Neural cell (in vitro differentiated cells): ENCODE measurements around the gene MAP3K7CL. TPM values are rescaled to one million over a fixed set of nuclear protein-coding genes. Genes with fewer than 3 reads are reported as not detected.

ENCODE experiments used
- H2AFZ ChIP-seq: fragments of 200-600, 300-800 bp; sonication (generic), shearing (Covaris generic); 2 replicates; pipeline ENCODE4 v1.6.0; 2014; ENCODE audit warnings: low read depth, mild to moderate bottlenecking, antibody characterized with exemption, low read length, moderate library complexity
- H3F3A ChIP-seq: fragments of 200-600 bp; shearing (Covaris generic); 2 replicates; pipeline ENCODE4 v1.6.1; 2016; ENCODE audit warnings: mild to moderate bottlenecking, moderate library complexity, mixed read lengths, antibody characterized with exemption, low read length; ENCODE audit not compliant: insufficient read depth, poor library complexity, severe bottlenecking
- H3K27ac ChIP-seq: fragments of 200-600, 300-800 bp; sonication (generic), shearing (Covaris generic); 2 replicates; pipeline ENCODE4 v1.5.1; 2014; ENCODE audit warnings: mild to moderate bottlenecking, low read length, moderate library complexity
- H3K27me3 ChIP-seq: fragments of 300-800, 200-600 bp; sonication (generic), shearing (Covaris generic); 2 replicates; pipeline ENCODE4 v1.6.0; 2014; ENCODE audit warnings: mild to moderate bottlenecking, low read depth, low read length, moderate library complexity; ENCODE audit not compliant: insufficient read depth
- H3K36me3 ChIP-seq: fragments of 300-800, 200-600 bp; sonication (generic), shearing (Covaris generic); 2 replicates; pipeline ENCODE4 v1.5.1; 2014; ENCODE audit warnings: mild to moderate bottlenecking, antibody characterized with exemption, low read length, moderate library complexity; ENCODE audit not compliant: insufficient read depth
- H3K4me2 ChIP-seq: fragments of 300-800, 200-600 bp; sonication (generic), shearing (Covaris generic); 2 replicates; pipeline ENCODE4 v1.6.0; 2014; ENCODE audit warnings: mild to moderate bottlenecking, low read length
- H3K4me3 ChIP-seq: fragments of 300-800, 200-600 bp; sonication (generic), shearing (Covaris generic); 2 replicates; pipeline ENCODE4 v1.5.1; 2014; ENCODE audit warnings: mild to moderate bottlenecking, low read length, moderate library complexity
- H3K79me2 ChIP-seq: fragments of 200-600 bp; shearing (Covaris generic); replicated peaks from 2 replicates; pipeline ENCODE4 v1.6.0; 2014; ENCODE audit warnings: mild to moderate bottlenecking, low read length, moderate library complexity; ENCODE audit not compliant: insufficient read depth
- H3K9ac ChIP-seq: fragments of 300-800, 200-600 bp; sonication (generic), shearing (Covaris generic); 2 replicates; pipeline ENCODE4 v1.6.1; 2016; ENCODE audit warnings: mild to moderate bottlenecking, low read length, mixed read lengths
- H3K9me2 ChIP-seq: fragments of 200-600 bp; shearing (Covaris generic); 2 replicates; pipeline ENCODE4 v1.6.1; 2016; ENCODE audit warnings: mild to moderate bottlenecking, low read length, mixed read lengths; ENCODE audit not compliant: insufficient read depth
- H3K9me3 ChIP-seq: fragments of 200-600, 300-800 bp; sonication (generic), shearing (Covaris generic); 2 replicates; pipeline ENCODE4 v1.6.1; 2016; ENCODE audit warnings: mild to moderate bottlenecking, mixed run types, low read length, moderate library complexity, mixed read lengths
- H4K20me1 ChIP-seq: fragments of 200-600 bp; shearing (Covaris generic); 2 replicates; pipeline ENCODE4 v1.6.1; 2016; ENCODE audit warnings: mild to moderate bottlenecking, mixed run types; ENCODE audit not compliant: insufficient read depth
- CTCF ChIP-seq: fragments of 450-650 bp; IDR thresholded peaks from 2 replicates; pipeline ENCODE4 v1.5.1; 2014; ENCODE audit warnings: antibody characterized with exemption, mild to moderate bottlenecking, moderate library complexity; ENCODE audit not compliant: poor library complexity, severe bottlenecking
- EP300 ChIP-seq: fragments of 450-650 bp; conservative IDR thresholded peaks from 2 replicates; pipeline ENCODE4 v1.6.1; 2014; ENCODE audit warnings: antibody characterized with exemption, mild to moderate bottlenecking, moderate library complexity; ENCODE audit not compliant: poor library complexity, severe bottlenecking
- EZH2 ChIP-seq: fragments of 200-600, 300-800 bp; shearing (Covaris generic), sonication (generic); IDR thresholded peaks from 2 replicates; pipeline ENCODE4 v1.6.1; 2014; ENCODE audit warnings: antibody characterized with exemption, low read length, borderline replicate concordance, mild to moderate bottlenecking; ENCODE audit not compliant: insufficient read depth, poor library complexity, severe bottlenecking
- MXI1 ChIP-seq: fragments of 450-650 bp; conservative IDR thresholded peaks from 2 replicates; pipeline ENCODE4 v1.6.1; 2014; ENCODE audit warnings: antibody characterized with exemption, mild to moderate bottlenecking; ENCODE audit not compliant: poor library complexity, severe bottlenecking
- POLR2AphosphoS5 ChIP-seq: IDR thresholded peaks from 2 replicates; pipeline ENCODE4 v1.6.1; 2012
- RAD21 ChIP-seq: fragments of 450-650 bp; conservative IDR thresholded peaks from 2 replicates; pipeline ENCODE4 v1.6.1; 2014; ENCODE audit warnings: antibody characterized with exemption, mild to moderate bottlenecking, moderate library complexity
- REST ChIP-seq: IDR thresholded peaks from 2 replicates; pipeline ENCODE4 v1.6.1; 2012; ENCODE audit warnings: borderline replicate concordance
- SMC3 ChIP-seq: fragments of 450-650 bp; conservative IDR thresholded peaks from 2 replicates; pipeline ENCODE4 v1.6.1; 2014; ENCODE audit warnings: antibody characterized with exemption, mild to moderate bottlenecking, moderate library complexity; ENCODE audit not compliant: poor library complexity
- TAF1 ChIP-seq: IDR thresholded peaks from 2 replicates; pipeline ENCODE4 v1.6.1; 2012; ENCODE audit warnings: low read depth
- polyA plus RNA-seq: library from polyadenylated mRNA; depleted of rRNA; stranded (reverse); fragments of >200 nt; gene quantifications from 2 replicates; pipeline ENCODE4 v1.2.3, GENCODE V29; 2014

MAP3K7CL gene
- polyA plus RNA-seq, 1 donor from 2014 or later, result not detected

- H2AFZ ChIP-seq, result no peak overlapping the region
- no peaks in the 10 kb centered on the region for H3K9me2 ChIP-seq
- no peaks in the 10 kb centered on the region for H3K79me2 ChIP-seq
- no peak overlapping the region for H3K4me2 ChIP-seq
- no peaks in the 10 kb centered on the region for H3F3A ChIP-seq
- no peak overlapping the region for H3K27ac ChIP-seq
- H3K9me3 ChIP-seq, result no peaks in the 10 kb centered on the region
- no peaks in the 10 kb centered on the region for H4K20me1 ChIP-seq
- H3K27me3 ChIP-seq, result no peaks in the 10 kb centered on the region
- H3K36me3 ChIP-seq, result no peaks in the 10 kb centered on the region
- TF ChIP-seq SMC3 (no peak), EP300 (no peak), RAD21 (no peak), EZH2 (no peak), MXI1 (no peak), CTCF (no peak), TAF1 (no peak), REST (no peak), POLR2AphosphoS5 (no peak)
- H3K9ac ChIP-seq, result no peak overlapping the region
- H3K4me3 ChIP-seq, result no peak overlapping the region
Observed at GRCh38 chr21:29177800-29178199, 47.4 kb downstream of the MAP3K7CL start.

- no peaks in the 10 kb centered on the region for H3K36me3 ChIP-seq
- no peak overlapping the region for H3K9ac ChIP-seq
- no peaks in the 10 kb centered on the region for H3F3A ChIP-seq
- H3K4me2 ChIP-seq, result no peak overlapping the region
- no peaks in the 10 kb centered on the region for H3K27me3 ChIP-seq
- H2AFZ ChIP-seq, result no peak overlapping the region
- no peak overlapping the region for H3K4me3 ChIP-seq
- TF ChIP-seq EZH2 (no peak), RAD21 (no peak), SMC3 (no peak)
- no peaks in the 10 kb centered on the region for H4K20me1 ChIP-seq
- no peaks in the 10 kb centered on the region for H3K9me3 ChIP-seq
- H3K27ac ChIP-seq, result no peak overlapping the region
- no peaks in the 10 kb centered on the region for H3K9me2 ChIP-seq
- no peaks in the 10 kb centered on the region for H3K79me2 ChIP-seq
Observed at GRCh38 chr21:29178926-29179325, 48.5 kb downstream of the MAP3K7CL start.

GRCh38 chr21:29179503-29179902, 49.1 kb downstream of the MAP3K7CL start:
- no peaks in the 10 kb centered on the region for H3K9me2 ChIP-seq
- no peaks in the 10 kb centered on the region for H3F3A ChIP-seq
- H3K27me3 ChIP-seq, result no peaks in the 10 kb centered on the region
- H3K36me3 ChIP-seq, result no peaks in the 10 kb centered on the region
- TF ChIP-seq EZH2 (no peak), RAD21 (no peak), POLR2AphosphoS5 (no peak), CTCF (no peak), MXI1 (no peak), EP300 (no peak), REST (no peak), TAF1 (no peak), SMC3 (no peak)
- H3K9ac ChIP-seq, result no peak overlapping the region
- H3K79me2 ChIP-seq, result no peaks in the 10 kb centered on the region
- H2AFZ ChIP-seq, result no peak overlapping the region
- H3K4me3 ChIP-seq, result no peak overlapping the region
- H4K20me1 ChIP-seq, result no peaks in the 10 kb centered on the region
- no peak overlapping the region for H3K27ac ChIP-seq
- no peaks in the 10 kb centered on the region for H3K9me3 ChIP-seq
- no peak overlapping the region for H3K4me2 ChIP-seq
